K562 (cell line): Measurements from ENCODE around the gene DYNC2I2. TPM values are rescaled to one million over a fixed set of nuclear protein-coding genes. Genes with fewer than 3 reads are reported as not detected.
A peak's percentile ranks its signal among the peaks of the same experiment; 100 is the strongest.

ENCODE experiments used
- BRD4 ChIP-seq: fragments of 200-600 bp; sonication (generic); IDR thresholded peaks from 2 replicates; pipeline ENCODE4 v1.6.1; 2017; ENCODE audit warnings: inconsistent platforms
- BRF1 ChIP-seq: IDR thresholded peaks from 3 replicates; pipeline ENCODE4 v1.6.1; 2011; ENCODE audit warnings: borderline replicate concordance, mild to moderate bottlenecking; ENCODE audit not compliant: insufficient read length; ENCODE audit errors: extremely low read depth
- EGR1 ChIP-seq: fragments of 450-650 bp; conservative IDR thresholded peaks from 2 replicates; pipeline ENCODE4 v1.6.1; 2017; ENCODE audit warnings: mild to moderate bottlenecking
- ELF1 ChIP-seq: fragments of 200-800 bp; sonication (Bioruptor generic); IDR thresholded peaks from 2 replicates; pipeline ENCODE4 v1.6.1; 2016; ENCODE audit warnings: missing genetic modification characterization, missing compliant biosample characterization
- HMGN3 ChIP-seq: IDR thresholded peaks from 2 replicates; pipeline ENCODE4 v1.6.1; 2011; ENCODE audit warnings: borderline replicate concordance, low read depth, mild to moderate bottlenecking, mixed read lengths, low read length; ENCODE audit not compliant: insufficient read length; ENCODE audit errors: extremely low read depth
- ID3 ChIP-seq, 2 experiments: fragments of 250-450 bp in 1 of 2; fragments of 450-650 bp in 1 of 2; sonication (Bioruptor Pico) in 1 of 2; IDR thresholded peaks; 2 replicates each; pipeline versions ENCODE4 v1.6.1 to v1.8.0; 2016 to 2021; ENCODE audit warnings: mild to moderate bottlenecking in 2 of 2, moderate library complexity in 2 of 2, missing compliant biosample characterization in 1 of 2, missing genetic modification characterization in 1 of 2
- JUNB ChIP-seq: fragments of 450-650 bp; formaldehyde crosslinking; conservative IDR thresholded peaks from 2 replicates; pipeline ENCODE4 v1.4.0; 2020; ENCODE audit warnings: mild to moderate bottlenecking
- RAD21 ChIP-seq, 2 experiments: fragments of 250-450 bp in 1 of 2; fragments of 450-650 bp in 1 of 2; sonication (Bioruptor Pico) in 1 of 2; formaldehyde crosslinking in 1 of 2; IDR thresholded peaks in 1 of 2; conservative IDR thresholded peaks in 1 of 2; 2 replicates each; pipeline versions ENCODE4 v1.4.0 to v1.8.0; 2020 to 2022; ENCODE audit warnings: mild to moderate bottlenecking in 2 of 2, moderate library complexity in 1 of 2
- SMAD1 ChIP-seq: fragments of 150-350 bp; IDR thresholded peaks from 2 replicates; pipeline ENCODE4 v1.6.1; 2014; ENCODE audit warnings: low read length, low read depth; ENCODE audit not compliant: partially characterized antibody
- SMAD3 ChIP-seq: fragments of 450-650 bp; formaldehyde crosslinking; conservative IDR thresholded peaks from 2 replicates; pipeline ENCODE4 v1.4.0; 2020; ENCODE audit warnings: mild to moderate bottlenecking
- SMARCA5 ChIP-seq: fragments of 450-650 bp; IDR thresholded peaks from 2 replicates; pipeline ENCODE4 v1.6.1; 2016
- SPI1 ChIP-seq: IDR thresholded peaks from 2 replicates; pipeline ENCODE4 v1.6.1; 2011; ENCODE audit warnings: low read depth, low read length, control low read depth, borderline replicate concordance
- TRIM25 ChIP-seq: fragments of 450-650 bp; IDR thresholded peaks from 2 replicates; pipeline ENCODE4 v1.7.0; 2016; ENCODE audit warnings: borderline replicate concordance
- ZBTB11 ChIP-seq, 3 experiments: fragments of 200-800 bp in 1 of 3; fragments of 250-450 bp in 1 of 3; fragments of 450-650 bp in 1 of 3; sonication (Bioruptor Pico) in 1 of 3; sonication (Bioruptor generic) in 1 of 3; formaldehyde crosslinking in 1 of 3; IDR thresholded peaks; 2 replicates each; pipeline versions ENCODE4 v1.6.1 to v1.8.0; 2016 to 2022; ENCODE audit warnings: mild to moderate bottlenecking in 2 of 3, missing genetic modification characterization in 2 of 3, missing compliant biosample characterization in 1 of 3, moderate library complexity in 1 of 3
- ZBTB7A ChIP-seq: IDR thresholded peaks from 2 replicates; pipeline ENCODE4 v1.6.1; 2011; ENCODE audit warnings: low read depth, mild to moderate bottlenecking, low read length, moderate library complexity, borderline replicate concordance; ENCODE audit not compliant: control insufficient read depth
- ZNF280A ChIP-seq: fragments of 450-650 bp; IDR thresholded peaks from 2 replicates; pipeline ENCODE4 v1.6.1; 2018; ENCODE audit warnings: mild to moderate bottlenecking, low read depth; ENCODE audit not compliant: partially characterized antibody
- ZNF431 ChIP-seq: sonication (generic); formaldehyde crosslinking; IDR thresholded peaks from 2 replicates; pipeline ENCODE4 v1.8.0; 2022; ENCODE audit warnings: mild to moderate bottlenecking, missing genetic modification reagents
- ZNF586 ChIP-seq: fragments of 450-650 bp; formaldehyde crosslinking; conservative IDR thresholded peaks from 2 replicates; pipeline ENCODE4 v1.4.0; 2020; ENCODE audit warnings: mild to moderate bottlenecking, moderate library complexity
- polyA plus RNA-seq, 8 experiments: library from polyadenylated mRNA; depleted of rRNA in 4 of 8; stranded (reverse) in 5 of 8; unstranded in 3 of 8; fragments of >200 nt; fragmentation: Nextera tagmentation in 2 of 8; fragmentation: Illumina TruSeq in 1 of 8; extraction: Ambion mirVana in 2 of 8; extraction: Trizol in 1 of 8; gene quantifications; 2 replicates each; pipeline versions ENCODE4 v1.2.1 to v1.2.3, GENCODE V29; 2011 to 2014; ENCODE audit warnings: inconsistent platforms in 1 of 8, missing spikeins in 1 of 8
- total RNA-seq, 7 experiments: library from RNA; depleted of rRNA in 6 of 7; stranded (reverse); fragments of >200 nt in 6 of 7; fragmentation: Illumina TruSeq in 2 of 7; extraction: Trizol in 2 of 7; gene quantifications; 2 replicates each; pipeline versions ENCODE4 v1.2.1 to v1.2.3, GENCODE V29; 2011 to 2021; ENCODE audit warnings: low replicate concordance in 1 of 7

Gene DYNC2I2
- total and polyA plus RNA-seq, 9 of the 15 experiments (the other 6 are each of a cell fraction or from before 2014, with no cell fraction given) = 1.5 to 249 (median 70.0) TPM

- TF ChIP-seq ZBTB11 (CRISPR knock-in tag; IDR thresholded peaks at IDR 0.05) (peak in 1 of 3 experiments; percentile 54; a peak in 1 of 6 replicates), SPI1 (peak; percentile 52; the same call in 1 of the 2 replicates), SMAD1 (peak; percentile 88), ZNF280A (no peak), RAD21 (CRISPR knock-in tag; conservative IDR thresholded peaks at IDR 0.05 in 1 of 2, IDR thresholded peaks at IDR 0.05 in 1 of 2) (peak; percentile 16 to 24; a peak in 2 of 4 replicates), ZBTB7A (peak; percentile 99), SMARCA5 (no peak), EGR1 (peak; percentile 36), ID3 (CRISPR knock-in tag; IDR thresholded peaks at IDR 0.05) (0 out of 2 replicates have a peak, but pooled peaks have one; percentile 44), ID3 (tag; IDR thresholded peaks at IDR 0.05) (peak; percentile 93), ZNF431 (peak; percentile 80), ZNF586 (CRISPR knock-in tag) (0 out of 2 replicates have a peak, but pooled peaks have one; percentile 21), HMGN3 (peak; percentile 91), TRIM25 (no peak), SMAD3 (CRISPR knock-in tag) (peak; percentile 72; the same call in 1 of the 2 replicates), JUNB (CRISPR knock-in tag) (no peak; the same call in 1 of the 2 replicates), ELF1 (no peak), BRF1 (no peak), BRD4 (peak; percentile 72; the same call in 1 of the 2 replicates)
Observed at GRCh38 chr9:128688501-128689292, 32.0 kb upstream of the DYNC2I2 start, which contains the start of gene SET (continued).
